GM13976 (cell line): Measurements from ENCODE around the gene FAM180A.

ENCODE experiments used
- DNase-seq: peaks from one replicate; pipeline ENCODE4 v3.0.0; 2012; ENCODE audit warnings: low spot score
- CTCF ChIP-seq: IDR thresholded peaks from 2 replicates; pipeline ENCODE4 v1.5.1; 2012; ENCODE audit warnings: borderline replicate concordance, mild to moderate bottlenecking; ENCODE audit not compliant: insufficient read depth; ENCODE audit errors: extremely low read depth, missing control alignments, control extremely low read depth
- in situ Hi-C: fragments of 300-500 bp; cut with MboI; formaldehyde crosslinking; loops from one replicate; pipeline ENCODE4 v1.12.0; 2022; ENCODE audit warnings: low sequenced_read_pairs, mixed read lengths, inconsistent platforms; ENCODE audit not compliant: unreplicated experiment

The FAM180A gene

GRCh38 chr7:135711139-135711469 is 37.5 kb downstream of the FAM180A start:
- DNase-seq = no peak
- TF ChIP-seq CTCF = no peak
- in situ Hi-C loops = no loop called here

DNA sequence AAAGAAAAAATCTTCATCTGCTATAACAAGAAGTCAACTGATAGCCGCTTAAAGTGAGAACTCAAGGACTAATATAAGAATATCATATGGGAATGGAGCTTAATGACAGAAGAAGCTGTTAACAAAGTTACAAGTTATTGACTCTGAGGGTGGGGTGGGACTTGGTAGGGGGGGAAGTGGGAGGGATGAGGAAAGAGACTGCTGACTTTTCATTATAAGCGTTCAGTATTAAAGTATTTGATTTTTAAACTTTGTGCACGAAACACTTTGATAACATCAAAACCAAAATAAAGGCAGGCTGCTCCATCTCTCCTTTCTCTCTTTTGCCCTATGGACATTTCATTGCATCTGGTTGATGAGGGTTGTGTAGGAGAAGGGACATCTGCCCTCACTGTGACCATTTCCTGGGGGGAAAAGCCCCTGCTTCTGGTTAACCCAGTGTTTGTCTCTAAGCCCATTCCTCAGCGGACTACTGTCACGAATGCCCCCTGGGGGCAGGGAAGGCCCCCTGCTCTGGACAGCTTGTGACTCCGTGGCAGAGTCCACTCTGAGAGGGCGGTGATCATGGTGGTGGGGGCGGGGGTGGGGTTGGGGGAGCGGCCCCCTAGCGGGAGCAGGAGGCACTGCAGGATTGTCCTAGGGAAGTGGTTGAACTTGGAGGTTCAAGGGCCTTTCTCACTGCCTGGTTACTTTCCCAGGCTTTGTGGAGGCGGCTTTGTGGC is 38.0 kb downstream of the FAM180A start:
- DNase-seq = peak; percentile 77
- peak; percentile 22 for TF ChIP-seq CTCF
- in situ Hi-C loops = no loop called here

DNA sequence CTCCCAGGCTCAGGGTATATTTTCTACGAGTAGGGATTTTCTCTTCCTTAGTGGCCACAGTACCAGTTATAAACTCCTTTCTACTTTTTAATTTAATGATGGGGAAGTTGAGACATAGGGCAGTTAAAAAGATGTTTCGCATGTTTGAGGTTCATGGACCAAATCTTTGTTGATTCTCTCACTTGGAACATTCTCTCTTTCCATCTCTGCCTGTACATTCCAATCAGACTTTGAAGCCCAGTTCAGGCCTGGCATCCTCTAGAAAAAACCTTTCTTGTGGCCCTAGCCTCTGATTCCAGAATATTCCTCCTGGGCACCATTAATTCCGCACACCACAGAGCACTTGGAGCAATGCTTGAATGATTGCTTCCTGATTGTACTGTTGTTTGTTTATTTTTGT is 39.1 kb downstream of the FAM180A start:
- no peak for TF ChIP-seq CTCF
- in situ Hi-C loops = no loop called here
- no peak for DNase-seq

- in situ Hi-C loops = no loop called here
- DNase-seq = no peak
- no peak for TF ChIP-seq CTCF
These were observed 40.6 kb downstream of the FAM180A start for GRCh38 chr7:135708041-135708440.

GRCh38 chr7:135707570-135707966 is 41.0 kb downstream of the FAM180A start:
- DNase-seq = no peak
- TF ChIP-seq CTCF = no peak
- in situ Hi-C loops = no loop called here

- in situ Hi-C loops = no loop called here
- DNase-seq = no peak
- no peak for TF ChIP-seq CTCF
These were observed 41.6 kb downstream of the FAM180A start for GRCh38 chr7:135706858-135707569.
